HG03066 (cell line): ENCODE results near the gene CLHC1.

Source experiments
- ATAC-seq: cut with Tn5 transposase; IDR thresholded peaks from one replicate; pipeline ENCODE4 v1.9.1; 2021; ENCODE audit warnings: low read depth; ENCODE audit not compliant: unreplicated experiment

Gene CLHC1

GRCh38 chr2:55173438-55174054, 58.5 kb downstream of the CLHC1 start:
- no peak for ATAC-seq

- no peak for ATAC-seq
Observed at GRCh38 chr2:55169915-55170314, 62.2 kb downstream of the CLHC1 start.

GRCh38 chr2:55169359-55169758, 62.7 kb downstream of the CLHC1 start:
- ATAC-seq, result no peak

- ATAC-seq, result no peak
Observed at GRCh38 chr2:55168221-55169154, 63.6 kb downstream of the CLHC1 start.

GRCh38 chr2:55165626-55166025, 66.5 kb downstream of the CLHC1 start:
- no peak for ATAC-seq

GRCh38 chr2:55164534-55165480, 67.3 kb downstream of the CLHC1 start:
- ATAC-seq, result no peak

GRCh38 chr2:55163941-55164390, 68.1 kb downstream of the CLHC1 start:
- ATAC-seq, result no peak

GRCh38 chr2:55163274-55163721, 68.8 kb downstream of the CLHC1 start:
- ATAC-seq, result no peak

- no peak for ATAC-seq
Observed at GRCh38 chr2:55162284-55163006, 69.6 kb downstream of the CLHC1 start.

GRCh38 chr2:55161295-55162210, 70.5 kb downstream of the CLHC1 start:
- no peak for ATAC-seq

- no peak for ATAC-seq
Observed at GRCh38 chr2:55160422-55160821, 71.7 kb downstream of the CLHC1 start.

- no peak for ATAC-seq
Observed at GRCh38 chr2:55159752-55160151, 72.3 kb downstream of the CLHC1 start.

GRCh38 chr2:55159037-55159651, 72.9 kb downstream of the CLHC1 start:
- ATAC-seq, result peak; percentile 59

GRCh38 chr2:55158111-55158814, 73.8 kb downstream of the CLHC1 start:
- ATAC-seq, result no peak

GRCh38 chr2:55157474-55157884, 74.6 kb downstream of the CLHC1 start:
- ATAC-seq, result no peak

- no peak for ATAC-seq
Observed at GRCh38 chr2:55156984-55157383, 75.1 kb downstream of the CLHC1 start.

GRCh38 chr2:55156326-55156725, 75.8 kb downstream of the CLHC1 start:
- ATAC-seq, result no peak

GRCh38 chr2:55155764-55156281, 76.3 kb downstream of the CLHC1 start:
- no peak for ATAC-seq
